ENCODE data around the gene G6PD.

The G6PD gene

GRCh38 chrX:154486052-154486395 lies 60.6 kb downstream of the G6PD start:
- no peak for DNase-seq

DNA sequence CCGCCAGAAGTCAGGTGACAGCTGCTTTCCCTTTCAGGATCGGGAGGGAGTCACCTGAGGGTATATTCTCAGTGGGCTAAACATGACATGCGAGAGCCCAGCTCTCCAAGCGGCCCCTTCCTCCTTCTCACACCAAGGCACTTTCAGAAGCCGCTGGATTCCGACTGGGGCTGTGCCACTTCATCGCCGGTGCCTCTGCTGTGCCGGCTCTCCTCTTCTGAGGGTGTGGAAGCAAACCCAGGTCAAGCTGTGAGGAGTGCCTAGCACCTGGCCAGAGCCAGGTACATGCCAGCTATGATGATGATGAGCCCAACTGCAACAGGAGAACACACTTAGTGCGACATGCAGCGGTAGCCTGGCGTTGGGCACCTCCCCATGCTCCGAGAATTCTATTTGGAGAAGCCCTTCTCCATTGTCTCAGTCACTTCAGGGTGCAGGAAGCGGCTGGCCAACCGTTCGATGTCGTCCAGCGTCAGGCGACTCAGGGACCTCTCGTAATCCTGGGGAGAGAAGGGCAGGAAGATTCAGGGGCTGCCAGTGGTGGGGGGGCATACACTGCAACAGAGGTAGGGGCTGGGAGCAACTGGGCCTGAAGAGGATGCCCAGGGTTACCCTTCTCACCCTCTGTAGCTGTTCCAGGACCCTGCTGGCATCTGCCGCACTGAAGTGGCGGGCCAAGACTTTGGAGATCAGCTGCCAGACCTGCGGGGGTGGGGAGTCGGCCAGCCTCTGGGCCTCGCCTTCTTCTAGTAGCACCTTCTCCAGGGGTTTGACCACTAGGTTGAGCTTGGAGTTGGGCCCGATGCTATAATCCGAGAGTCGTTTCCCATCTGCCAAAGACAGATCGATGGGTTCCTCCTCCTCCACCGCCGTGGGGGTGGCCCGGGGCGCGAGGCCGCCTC lies 61.2 kb downstream of the G6PD start:
- no peak for DNase-seq

DNA sequence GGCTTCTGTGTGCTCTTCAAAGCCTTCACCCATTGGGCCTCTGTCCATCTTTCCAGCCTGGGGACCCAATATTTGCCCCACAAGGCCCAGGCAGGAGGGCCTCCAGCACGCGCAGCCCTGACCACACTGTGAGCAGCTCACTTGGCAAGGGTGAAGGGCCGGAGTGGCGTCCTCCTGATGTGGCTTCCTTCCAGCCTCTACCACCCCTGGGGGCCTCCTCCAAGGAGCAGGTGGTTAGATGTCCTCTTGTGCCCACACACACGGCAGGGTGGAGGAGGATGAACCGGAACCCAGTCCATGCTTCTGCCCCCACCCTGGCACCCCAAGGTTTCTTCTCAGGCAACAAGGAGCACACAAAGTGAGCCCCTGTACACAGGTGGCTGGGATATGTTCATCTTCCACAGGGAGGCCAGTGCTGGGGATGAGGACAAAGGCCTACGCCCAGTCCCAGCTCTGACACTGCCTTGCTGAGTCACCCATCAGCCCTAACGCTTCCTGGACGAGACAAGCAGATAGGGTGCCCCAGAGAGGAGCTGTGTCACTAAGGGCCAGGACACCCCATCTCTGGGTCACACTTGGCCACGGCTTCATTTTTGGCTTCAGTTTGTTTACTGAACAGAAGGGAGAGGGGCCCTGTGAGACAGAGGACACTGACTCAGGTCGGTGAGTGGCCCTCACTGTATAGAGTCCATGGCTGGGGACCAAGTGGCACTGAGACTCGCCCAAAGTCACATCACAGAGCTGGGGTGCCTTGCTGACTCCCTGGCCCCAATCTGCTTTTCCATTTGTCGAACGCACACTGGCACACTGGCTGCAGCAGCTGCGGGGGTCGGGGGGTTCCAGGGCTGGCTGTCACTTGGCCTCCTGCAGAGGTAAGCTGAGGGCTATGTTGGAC lies 62.1 kb downstream of the G6PD start:
- DNase-seq, result no peak

DNA sequence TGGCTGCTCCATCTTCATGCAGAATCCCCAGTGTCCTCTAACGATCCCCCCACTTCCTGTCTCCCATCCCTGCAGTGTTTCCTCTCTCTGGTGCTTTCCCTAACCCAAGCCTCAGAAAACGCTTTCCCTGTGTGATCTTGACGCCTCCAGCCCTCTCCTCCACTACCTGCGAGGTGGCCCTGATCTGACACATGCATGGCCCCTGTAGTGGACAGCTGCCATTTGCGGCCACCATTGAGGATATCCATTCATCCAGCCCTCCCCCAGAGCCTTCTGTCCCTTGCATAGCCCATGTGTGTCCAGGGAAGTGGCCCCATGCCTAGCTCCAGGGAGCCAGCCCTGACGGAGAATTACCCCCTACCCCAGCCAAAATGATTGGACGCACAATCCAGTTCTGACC lies 63.3 kb downstream of the G6PD start:
- no peak for DNase-seq

DNA sequence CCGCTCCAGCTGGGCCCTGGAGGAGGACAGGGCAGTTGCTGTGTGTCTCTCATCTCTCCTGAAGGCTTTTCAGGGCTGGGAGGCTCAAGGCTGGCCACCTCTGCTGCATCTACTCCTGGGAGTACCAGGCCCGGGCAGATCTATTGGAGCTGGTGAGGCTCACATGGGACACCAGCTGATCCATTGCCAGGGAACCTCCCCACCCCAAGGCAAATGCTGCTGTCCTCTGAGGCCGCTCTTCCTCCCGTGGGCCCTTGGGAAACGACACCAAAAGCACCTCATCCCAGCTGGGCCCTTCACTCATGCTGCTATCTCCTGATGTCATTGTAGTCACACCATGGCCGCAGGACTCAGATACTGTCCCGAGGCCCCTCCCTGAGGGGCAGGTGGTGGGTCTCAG lies 63.9 kb downstream of the G6PD start:
- no peak for DNase-seq

- no peak for DNase-seq
These were observed 64.6 kb downstream of the G6PD start for GRCh38 chrX:154481911-154482601.
